HepG2 (cell line): ENCODE measurements around the gene RMND5A. TPM values are rescaled to one million over a fixed set of nuclear protein-coding genes. Genes with fewer than 3 reads are reported as not detected.

Experiments used
- ATF6 ChIP-seq: sonication (generic); formaldehyde crosslinking; conservative IDR thresholded peaks from 2 replicates; pipeline ENCODE4 v1.4.0; 2020; ENCODE audit warnings: missing genetic modification reagents
- ATF7 ChIP-seq, 2 experiments: fragments of 450-650 bp in 1 of 2; sonication (generic) in 1 of 2; formaldehyde crosslinking in 1 of 2; IDR thresholded peaks; 2 replicates each; pipeline versions ENCODE4 v1.4.0 to v1.6.1; 2016 to 2020; ENCODE audit warnings: antibody characterized with exemption in 1 of 2, mild to moderate bottlenecking in 1 of 2, missing genetic modification reagents in 1 of 2
- BRCA1 ChIP-seq: sonication (generic); formaldehyde crosslinking; IDR thresholded peaks from 2 replicates; pipeline ENCODE4 v1.4.0; 2020; ENCODE audit warnings: missing genetic modification reagents
- GPN1 ChIP-seq: sonication (generic); formaldehyde crosslinking; IDR thresholded peaks from 2 replicates; pipeline ENCODE4 v1.5.1; 2020; ENCODE audit warnings: missing genetic modification reagents, borderline replicate concordance
- GTF2F1 ChIP-seq: fragments of 150-350 bp; IDR thresholded peaks from 2 replicates; pipeline ENCODE4 v1.6.1; 2014; ENCODE audit warnings: low read length
- HNRNPUL1 ChIP-seq: fragments of 200-400 bp; formaldehyde crosslinking; IDR thresholded peaks from 2 replicates; pipeline ENCODE4 v1.6.1; 2017; ENCODE audit warnings: low read depth, mild to moderate bottlenecking, low read length, moderate library complexity
- HOXA7 ChIP-seq: sonication (generic); formaldehyde crosslinking; IDR thresholded peaks from 2 replicates; pipeline ENCODE4 v1.8.1; 2022; ENCODE audit warnings: mild to moderate bottlenecking, missing genetic modification reagents, moderate library complexity
- NFRKB ChIP-seq: fragments of 450-650 bp; IDR thresholded peaks from 2 replicates; pipeline ENCODE4 v1.6.1; 2017
- NKX3-1 ChIP-seq: sonication (generic); formaldehyde crosslinking; IDR thresholded peaks from 2 replicates; pipeline ENCODE4 v1.5.0; 2020; ENCODE audit warnings: missing genetic modification reagents
- PHF20 ChIP-seq: sonication (generic); formaldehyde crosslinking; IDR thresholded peaks from 2 replicates; pipeline ENCODE4 v1.5.0; 2020; ENCODE audit warnings: mild to moderate bottlenecking, missing genetic modification reagents
- ZFP41 ChIP-seq: sonication (generic); formaldehyde crosslinking; IDR thresholded peaks from 2 replicates; pipeline ENCODE4 v1.4.0; 2020; ENCODE audit warnings: mild to moderate bottlenecking, missing genetic modification reagents, borderline replicate concordance
- ZNF256 ChIP-seq: sonication (generic); formaldehyde crosslinking; conservative IDR thresholded peaks from 2 replicates; pipeline ENCODE4 v1.4.0; 2020; ENCODE audit warnings: missing genetic modification reagents
- ZNF547 ChIP-seq: sonication (generic); formaldehyde crosslinking; IDR thresholded peaks from 2 replicates; pipeline ENCODE4 v1.5.1; 2020; ENCODE audit warnings: mild to moderate bottlenecking, missing genetic modification reagents
- ZNF724P ChIP-seq: sonication (generic); formaldehyde crosslinking; IDR thresholded peaks from 2 replicates; pipeline ENCODE4 v1.8.0; 2022; ENCODE audit warnings: missing genetic modification reagents, borderline replicate concordance
- ZZZ3 ChIP-seq: sonication (generic); formaldehyde crosslinking; IDR thresholded peaks from 2 replicates; pipeline ENCODE4 v1.4.0; 2020; ENCODE audit warnings: missing genetic modification reagents, mild to moderate bottlenecking, borderline replicate concordance
- polyA plus RNA-seq, 8 experiments: library from polyadenylated mRNA; depleted of rRNA in 3 of 8; stranded (reverse) in 7 of 8; unstranded in 1 of 8; fragments of >200 nt; fragmentation: Illumina TruSeq in 4 of 8; extraction: Trizol in 4 of 8; gene quantifications; 2 replicates each; pipeline versions ENCODE4 v1.2.1 to v1.2.3, GENCODE V29; 2011 to 2016; ENCODE audit warnings: low read depth in 4 of 8, missing spikeins in 1 of 8, mixed read lengths in 1 of 8; ENCODE audit not compliant: insufficient read depth in 1 of 8
- total RNA-seq, 5 experiments: library from RNA; depleted of rRNA; stranded (reverse); fragments of >200 nt; fragmentation: Illumina TruSeq; extraction: Trizol; gene quantifications; 2 replicates each; pipeline ENCODE4 v1.2.3, GENCODE V29; 2016; ENCODE audit warnings: low read depth in 1 of 5
- TF ChIP-seq, protein P1 (sequence below), 2 experiments: sonication (generic) in 1 of 2; formaldehyde crosslinking in 1 of 2; IDR thresholded peaks; 2 replicates each; pipeline versions ENCODE4 v1.6.1 to v1.9.0; 2014 to 2022; ENCODE audit warnings: antibody characterized with exemption in 1 of 2, borderline replicate concordance in 1 of 2, inconsistent platforms in 1 of 2, low read depth in 1 of 2, missing genetic modification reagents in 1 of 2
- TF ChIP-seq, protein P2 (sequence below): sonication (generic); formaldehyde crosslinking; IDR thresholded peaks from 2 replicates; pipeline ENCODE4 v1.4.0; 2020; ENCODE audit warnings: missing genetic modification reagents

The RMND5A gene
- total and polyA plus RNA-seq, 2 of the 13 experiments (the other 11 are each of a cell fraction or from before 2014, with no cell fraction given) = 31.0 to 66.4 TPM

- TF ChIP-seq, protein P1, sequence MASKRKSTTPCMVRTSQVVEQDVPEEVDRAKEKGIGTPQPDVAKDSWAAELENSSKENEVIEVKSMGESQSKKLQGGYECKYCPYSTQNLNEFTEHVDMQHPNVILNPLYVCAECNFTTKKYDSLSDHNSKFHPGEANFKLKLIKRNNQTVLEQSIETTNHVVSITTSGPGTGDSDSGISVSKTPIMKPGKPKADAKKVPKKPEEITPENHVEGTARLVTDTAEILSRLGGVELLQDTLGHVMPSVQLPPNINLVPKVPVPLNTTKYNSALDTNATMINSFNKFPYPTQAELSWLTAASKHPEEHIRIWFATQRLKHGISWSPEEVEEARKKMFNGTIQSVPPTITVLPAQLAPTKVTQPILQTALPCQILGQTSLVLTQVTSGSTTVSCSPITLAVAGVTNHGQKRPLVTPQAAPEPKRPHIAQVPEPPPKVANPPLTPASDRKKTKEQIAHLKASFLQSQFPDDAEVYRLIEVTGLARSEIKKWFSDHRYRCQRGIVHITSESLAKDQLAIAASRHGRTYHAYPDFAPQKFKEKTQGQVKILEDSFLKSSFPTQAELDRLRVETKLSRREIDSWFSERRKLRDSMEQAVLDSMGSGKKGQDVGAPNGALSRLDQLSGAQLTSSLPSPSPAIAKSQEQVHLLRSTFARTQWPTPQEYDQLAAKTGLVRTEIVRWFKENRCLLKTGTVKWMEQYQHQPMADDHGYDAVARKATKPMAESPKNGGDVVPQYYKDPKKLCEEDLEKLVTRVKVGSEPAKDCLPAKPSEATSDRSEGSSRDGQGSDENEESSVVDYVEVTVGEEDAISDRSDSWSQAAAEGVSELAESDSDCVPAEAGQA (IDR thresholded peaks at IDR 0.05; ENCODE audit: low read depth) = no peak
- TF ChIP-seq, protein P1 (CRISPR knock-in tag; IDR thresholded peaks at IDR 0.05; ENCODE audit: borderline replicate concordance) = no peak
- TF ChIP-seq PHF20 (CRISPR knock-in tag) (no peak; the same call in 1 of the 2 replicates), GPN1 (CRISPR knock-in tag) (0 out of 2 replicates have a peak, but pooled peaks have one; percentile 31), NKX3-1 (no peak), ZNF724P (CRISPR knock-in tag) (peak; percentile 74; the same call in 1 of the 2 replicates), ZFP41 (CRISPR knock-in tag) (no peak), GTF2F1 (no peak), NFRKB (no peak), HOXA7 (CRISPR knock-in tag) (no peak), ZNF256 (CRISPR knock-in tag) (no peak), ZNF547 (CRISPR knock-in tag) (peak; percentile 44; the same call in 1 of the 2 replicates), ZZZ3 (no peak), ATF6 (CRISPR knock-in tag) (no peak), BRCA1 (CRISPR knock-in tag) (no peak), HNRNPUL1 (no peak), ATF7 (IDR thresholded peaks at IDR 0.05) (no peak), ATF7 (CRISPR knock-in tag; IDR thresholded peaks at IDR 0.05) (peak; percentile 60; the same call in 1 of the 2 replicates)
- TF ChIP-seq, protein P2, sequence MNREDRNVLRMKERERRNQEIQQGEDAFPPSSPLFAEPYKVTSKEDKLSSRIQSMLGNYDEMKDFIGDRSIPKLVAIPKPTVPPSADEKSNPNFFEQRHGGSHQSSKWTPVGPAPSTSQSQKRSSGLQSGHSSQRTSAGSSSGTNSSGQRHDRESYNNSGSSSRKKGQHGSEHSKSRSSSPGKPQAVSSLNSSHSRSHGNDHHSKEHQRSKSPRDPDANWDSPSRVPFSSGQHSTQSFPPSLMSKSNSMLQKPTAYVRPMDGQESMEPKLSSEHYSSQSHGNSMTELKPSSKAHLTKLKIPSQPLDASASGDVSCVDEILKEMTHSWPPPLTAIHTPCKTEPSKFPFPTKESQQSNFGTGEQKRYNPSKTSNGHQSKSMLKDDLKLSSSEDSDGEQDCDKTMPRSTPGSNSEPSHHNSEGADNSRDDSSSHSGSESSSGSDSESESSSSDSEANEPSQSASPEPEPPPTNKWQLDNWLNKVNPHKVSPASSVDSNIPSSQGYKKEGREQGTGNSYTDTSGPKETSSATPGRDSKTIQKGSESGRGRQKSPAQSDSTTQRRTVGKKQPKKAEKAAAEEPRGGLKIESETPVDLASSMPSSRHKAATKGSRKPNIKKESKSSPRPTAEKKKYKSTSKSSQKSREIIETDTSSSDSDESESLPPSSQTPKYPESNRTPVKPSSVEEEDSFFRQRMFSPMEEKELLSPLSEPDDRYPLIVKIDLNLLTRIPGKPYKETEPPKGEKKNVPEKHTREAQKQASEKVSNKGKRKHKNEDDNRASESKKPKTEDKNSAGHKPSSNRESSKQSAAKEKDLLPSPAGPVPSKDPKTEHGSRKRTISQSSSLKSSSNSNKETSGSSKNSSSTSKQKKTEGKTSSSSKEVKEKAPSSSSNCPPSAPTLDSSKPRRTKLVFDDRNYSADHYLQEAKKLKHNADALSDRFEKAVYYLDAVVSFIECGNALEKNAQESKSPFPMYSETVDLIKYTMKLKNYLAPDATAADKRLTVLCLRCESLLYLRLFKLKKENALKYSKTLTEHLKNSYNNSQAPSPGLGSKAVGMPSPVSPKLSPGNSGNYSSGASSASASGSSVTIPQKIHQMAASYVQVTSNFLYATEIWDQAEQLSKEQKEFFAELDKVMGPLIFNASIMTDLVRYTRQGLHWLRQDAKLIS (CRISPR knock-in tag) = no peak
Measured at GRCh38 chr2:86807468-86808275, 87.6 kb downstream of the RMND5A start (continued).
